ENCODE data around the gene XPO4. TPM values are rescaled to one million over a fixed set of nuclear protein-coding genes. Genes with fewer than 3 reads are reported as not detected.

Gene XPO4
- total RNA-seq, 1 experiment from 2014 or later, result 34.1 TPM

DNA sequence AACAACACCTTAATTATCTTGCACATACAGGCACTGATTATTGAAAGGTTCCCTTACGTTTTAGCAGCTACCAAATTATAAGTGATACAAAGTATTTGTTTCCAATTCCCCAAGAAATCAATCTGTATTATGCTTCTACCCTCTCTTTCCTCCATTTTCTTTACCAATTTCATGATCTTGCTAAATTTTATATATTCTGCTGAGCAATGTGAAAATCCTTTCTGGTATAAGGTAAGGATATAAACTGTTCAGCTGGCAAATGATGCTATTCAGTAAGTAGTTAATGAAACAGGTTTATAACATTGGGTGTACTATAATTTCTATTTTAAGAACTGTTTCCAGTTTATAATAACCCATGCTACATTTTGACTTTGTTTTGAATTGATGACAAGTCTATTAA lies 127.8 kb downstream of the XPO4 start:
- peaks cover 3% of the 10 kb centered on the region; the same call in 1 of the 2 replicates for H3K27me3 Mint-ChIP-seq (ENCODE audit: low read depth)
- Histone ChIP-seq H3K23me2 (ENCODE audit: insufficient read length, low read depth, low read length, poor library complexity, severe bottlenecking) (peaks cover 6% of the 10 kb centered on the region), H4K5ac (ENCODE audit: insufficient read length, low read depth, low read length) (no peak overlapping the region), H2BK12ac (ENCODE audit: insufficient read length, low read depth, low read length) (no peak overlapping the region), H2AFZ (ENCODE audit: low read length) (no peak overlapping the region), H3T11ph (ENCODE audit: low read length) (no peak overlapping the region), H2BK5ac (ENCODE audit: insufficient read length, low read length) (no peak overlapping the region), H3K4me2 (ENCODE audit: insufficient read depth, insufficient read length, low read length) (no peak overlapping the region), H3K23ac (ENCODE audit: insufficient read length, low read depth, low read length) (no peak overlapping the region), H3K27me3 (ENCODE audit: insufficient read depth, low read length) (no peaks in the 10 kb centered on the region), H3K79me2 (ENCODE audit: insufficient read depth, low read length) (no peaks in the 10 kb centered on the region), H4K91ac (ENCODE audit: insufficient read length, low read depth, low read length) (no peak overlapping the region), H3K14ac (ENCODE audit: insufficient read depth, low read length) (no peak overlapping the region), H4K20me1 (ENCODE audit: control insufficient read depth, insufficient read depth, insufficient read length) (no peaks in the 10 kb centered on the region), H3K4me1 (ENCODE audit: insufficient read depth, low read length) (no peaks in the 10 kb centered on the region), H2BK20ac (ENCODE audit: low read depth, low read length, poor library complexity, severe bottlenecking) (no peak overlapping the region), H2BK15ac (ENCODE audit: low read depth, low read length) (no peak overlapping the region), H2BK120ac (ENCODE audit: low read depth, low read length, poor library complexity, severe bottlenecking) (no peak overlapping the region), H3K9me3 (ENCODE audit: control insufficient read depth, low read depth, low read length) (no peaks in the 10 kb centered on the region), H3K56ac (ENCODE audit: insufficient read length, low read depth, low read length) (no peak overlapping the region), H3K27ac (ENCODE audit: insufficient read length, low read depth, low read length) (no peak overlapping the region), H4K8ac (replicated peaks; ENCODE audit: insufficient read length, low read depth, low read length) (no peak overlapping the region), H3K4ac (ENCODE audit: low read depth, low read length) (no peak overlapping the region), H3K9ac (ENCODE audit: extremely low read depth, insufficient read length, low read length) (no peak overlapping the region), H3K18ac (ENCODE audit: insufficient read length, low read depth, low read length) (no peak overlapping the region), H3K79me1 (ENCODE audit: insufficient read depth, low read depth, low read length, poor library complexity, severe bottlenecking) (no peaks in the 10 kb centered on the region), H2AK5ac (ENCODE audit: insufficient read length, low read length) (no peak overlapping the region)
- H3K36me3 Mint-ChIP-seq (ENCODE audit: insufficient read depth in 1 of 3, low read depth in 3 of 3), result peaks cover 14 to 19% (median 14%) of the 10 kb centered on the region in 3 experiments
- TF ChIP-seq, protein P1, sequence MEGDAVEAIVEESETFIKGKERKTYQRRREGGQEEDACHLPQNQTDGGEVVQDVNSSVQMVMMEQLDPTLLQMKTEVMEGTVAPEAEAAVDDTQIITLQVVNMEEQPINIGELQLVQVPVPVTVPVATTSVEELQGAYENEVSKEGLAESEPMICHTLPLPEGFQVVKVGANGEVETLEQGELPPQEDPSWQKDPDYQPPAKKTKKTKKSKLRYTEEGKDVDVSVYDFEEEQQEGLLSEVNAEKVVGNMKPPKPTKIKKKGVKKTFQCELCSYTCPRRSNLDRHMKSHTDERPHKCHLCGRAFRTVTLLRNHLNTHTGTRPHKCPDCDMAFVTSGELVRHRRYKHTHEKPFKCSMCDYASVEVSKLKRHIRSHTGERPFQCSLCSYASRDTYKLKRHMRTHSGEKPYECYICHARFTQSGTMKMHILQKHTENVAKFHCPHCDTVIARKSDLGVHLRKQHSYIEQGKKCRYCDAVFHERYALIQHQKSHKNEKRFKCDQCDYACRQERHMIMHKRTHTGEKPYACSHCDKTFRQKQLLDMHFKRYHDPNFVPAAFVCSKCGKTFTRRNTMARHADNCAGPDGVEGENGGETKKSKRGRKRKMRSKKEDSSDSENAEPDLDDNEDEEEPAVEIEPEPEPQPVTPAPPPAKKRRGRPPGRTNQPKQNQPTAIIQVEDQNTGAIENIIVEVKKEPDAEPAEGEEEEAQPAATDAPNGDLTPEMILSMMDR (conservative IDR thresholded peaks at IDR 0.05), result no peak
- peaks cover 5% of the 10 kb centered on the region in 2 experiments; a peak in 4 of 5 replicates for H3K9me3 Mint-ChIP-seq
- H3K27ac Mint-ChIP-seq, result no peak overlapping the region
- no peak for DNase-seq
- H3K4me3 Mint-ChIP-seq, result no peak overlapping the region
- no CpG with 5 or more reads among the region's 1 CpG for WGBS (ENCODE audit: extremely low coverage, insufficient read length, low lambda C conversion rate)
- peaks cover 11 to 15% of the 10 kb centered on the region in 2 experiments for H3K4me1 Mint-ChIP-seq

All from H9 (cell line).